Stimulated activated CD4-positive, alpha-beta T cell treated with anti-CD3 and anti-CD28 coated beads, Interleukin-15, amount 100 ng/mL, for 48 hours (primary cell): ENCODE results near the gene CEP85L.
"Not testable (repeated sequence)": the region's sequence is repeated elsewhere in the genome, so short reads cannot be mapped to it uniquely, and the experiment has no call there.

Source experiments
- DNase-seq, 2 donors: peaks; one replicate each; pipeline ENCODE4 v3.0.0-alpha.2; 2020; ENCODE audit warnings: low read depth in 2 of 2

Gene CEP85L

DNA sequence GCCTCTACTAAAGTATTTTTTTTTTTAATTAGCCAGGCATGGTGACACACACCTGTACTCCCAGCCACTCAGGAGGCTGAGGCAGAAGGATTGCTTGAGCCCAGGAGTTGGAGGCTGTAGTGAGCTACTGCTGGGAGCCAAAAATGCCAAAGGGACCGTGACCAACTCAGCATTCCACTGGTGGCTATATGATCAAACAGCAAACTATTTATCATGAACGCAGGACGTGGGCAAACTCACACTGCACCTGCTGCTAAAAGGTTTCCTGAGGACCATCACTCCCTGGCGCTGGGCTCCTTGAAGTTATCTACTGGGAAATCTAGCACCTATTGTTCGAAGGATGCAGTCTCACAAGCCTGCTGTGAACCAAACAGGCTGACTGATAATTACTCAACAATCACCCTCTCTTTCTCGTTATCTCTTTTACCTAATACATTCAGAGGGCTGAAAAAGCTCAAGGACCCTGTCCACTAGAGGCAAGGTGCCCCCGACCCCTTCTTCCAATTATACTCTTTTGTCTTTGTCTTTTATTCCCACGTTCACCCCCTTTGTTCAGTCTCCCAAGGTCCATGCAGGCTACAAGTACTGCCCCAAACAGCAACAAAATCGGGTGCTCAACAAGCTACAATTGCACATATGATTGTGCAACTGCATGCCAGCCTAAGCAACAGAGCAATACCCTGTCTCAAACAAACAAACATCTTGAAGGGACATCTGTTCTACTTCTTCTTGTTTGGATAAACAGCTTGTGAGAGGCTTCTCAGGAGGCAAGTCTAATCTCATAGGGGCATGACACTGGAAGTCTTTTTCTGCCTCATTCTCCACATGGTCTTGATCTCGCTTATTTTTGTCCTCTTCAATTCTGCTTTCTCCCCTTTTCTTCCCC lies 151.0 kb downstream of the CEP85L start:
- no peak for DNase-seq

GRCh38 chr6:118495485-118496280 lies 155.7 kb downstream of the CEP85L start:
- DNase-seq = no peak

- DNase-seq = no peak
These were observed 157.3 kb downstream of the CEP85L start for GRCh38 chr6:118494091-118494490.

GRCh38 chr6:118489990-118490389 lies 161.4 kb downstream of the CEP85L start:
- no peak for DNase-seq

- no peak for DNase-seq
These were observed 162.8 kb downstream of the CEP85L start for GRCh38 chr6:118488631-118489030.

DNA sequence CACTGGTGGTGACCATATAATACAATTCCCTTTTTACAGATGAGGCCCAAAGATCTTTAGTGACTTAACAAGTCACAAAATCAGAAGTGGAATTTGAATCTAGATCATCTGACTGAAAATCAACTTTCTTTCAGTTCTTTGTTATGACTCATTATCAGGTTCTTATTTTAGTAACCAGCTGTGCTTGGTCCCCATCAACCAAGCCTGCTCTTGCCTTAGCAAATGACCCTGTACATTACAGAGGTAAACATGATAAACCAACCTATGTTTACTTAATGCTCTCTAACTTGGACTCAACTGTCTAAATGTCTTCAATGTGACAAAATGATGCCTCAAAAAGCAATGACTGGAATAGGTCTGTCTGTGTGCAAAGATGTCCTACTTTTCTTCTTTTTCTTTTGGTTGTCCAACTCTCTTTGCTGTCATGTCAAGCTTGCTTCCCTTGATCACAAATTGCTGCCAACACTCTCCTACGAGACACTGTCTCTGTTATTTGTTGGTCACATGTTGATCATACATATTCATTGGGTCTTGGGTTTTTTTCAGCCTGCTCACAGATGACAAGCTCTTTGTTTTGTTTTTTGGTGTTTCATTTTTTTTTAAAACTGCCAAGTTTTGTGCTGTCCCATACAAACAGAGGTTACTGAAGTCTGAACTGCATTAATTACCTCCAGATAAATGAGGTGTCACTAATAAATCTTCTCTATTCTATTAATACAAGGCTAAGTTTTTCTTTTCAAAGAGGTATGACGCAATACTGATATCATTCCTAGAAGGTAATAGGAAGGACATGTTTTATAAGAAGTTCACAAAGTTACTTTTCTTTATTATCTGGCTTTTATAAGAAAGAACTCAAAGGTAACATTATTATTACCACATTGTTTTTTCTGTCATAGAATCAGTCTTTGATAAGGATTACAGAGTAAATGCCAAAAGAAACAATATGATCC lies 165.5 kb downstream of the CEP85L start:
- DNase-seq = no peak

- DNase-seq = no peak
These were observed 174.8 kb downstream of the CEP85L start for GRCh38 chr6:118476551-118476950.

GRCh38 chr6:118473266-118473665 lies 178.1 kb downstream of the CEP85L start:
- DNase-seq = no peak

DNA sequence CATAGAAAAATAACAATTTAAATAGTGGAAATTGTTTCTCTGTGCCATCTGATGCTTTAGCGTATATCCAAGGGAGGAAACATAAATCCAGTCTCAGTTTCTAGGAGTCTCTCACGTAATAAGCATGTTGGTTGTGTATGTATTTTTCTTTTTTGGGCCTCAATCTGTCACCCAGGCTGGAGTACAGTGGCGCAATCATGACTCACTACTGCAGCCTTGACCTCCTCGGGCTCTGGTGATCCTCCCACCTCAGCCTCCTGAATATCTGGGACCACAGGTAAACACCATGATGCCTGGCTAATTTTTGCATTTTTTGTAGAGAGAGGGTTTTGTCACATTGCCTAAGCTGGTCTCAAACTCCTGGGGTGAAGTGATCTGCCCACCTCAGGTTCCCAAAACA lies 181.9 kb downstream of the CEP85L start:
- no peak for DNase-seq

DNA sequence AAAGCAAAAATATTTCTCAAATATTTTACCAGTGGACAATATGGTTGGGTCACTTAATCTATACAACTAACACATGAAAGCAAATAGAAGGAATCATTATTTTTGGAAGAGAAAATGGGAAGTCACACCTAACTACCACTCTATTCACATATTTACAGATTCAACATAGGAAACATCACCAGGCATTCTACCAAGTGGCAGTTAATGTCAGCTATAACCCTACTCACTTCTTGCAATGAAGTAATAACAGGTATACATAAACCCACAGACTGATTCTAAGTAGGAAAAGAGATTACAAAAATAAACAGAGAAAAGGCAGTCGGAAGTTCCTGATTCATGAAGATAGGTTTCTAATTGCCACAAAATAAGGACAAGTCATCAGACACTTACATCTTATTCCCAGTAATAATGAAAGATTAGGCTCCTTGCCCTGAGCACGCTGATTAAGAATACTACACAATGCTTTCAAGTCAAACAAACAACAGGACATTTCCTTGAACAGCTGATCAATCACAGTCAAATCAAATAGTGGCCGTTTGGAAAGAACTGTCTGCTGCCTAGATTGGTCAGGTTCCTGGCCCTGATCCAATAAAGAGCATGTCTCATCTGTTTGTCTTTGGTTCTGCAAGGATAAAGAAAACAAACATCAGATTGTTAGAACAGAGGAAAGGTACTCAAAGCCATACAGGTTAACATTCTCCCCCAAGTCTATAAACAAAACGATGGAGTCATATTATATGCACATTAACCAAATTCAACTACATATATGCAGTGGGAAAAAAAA lies 182.5 kb downstream of the CEP85L start:
- no peak for DNase-seq

- no peak for DNase-seq
These were observed 184.2 kb downstream of the CEP85L start for GRCh38 chr6:118467181-118467580.

GRCh38 chr6:118464620-118465019 lies 186.8 kb downstream of the CEP85L start:
- DNase-seq = no peak

DNA sequence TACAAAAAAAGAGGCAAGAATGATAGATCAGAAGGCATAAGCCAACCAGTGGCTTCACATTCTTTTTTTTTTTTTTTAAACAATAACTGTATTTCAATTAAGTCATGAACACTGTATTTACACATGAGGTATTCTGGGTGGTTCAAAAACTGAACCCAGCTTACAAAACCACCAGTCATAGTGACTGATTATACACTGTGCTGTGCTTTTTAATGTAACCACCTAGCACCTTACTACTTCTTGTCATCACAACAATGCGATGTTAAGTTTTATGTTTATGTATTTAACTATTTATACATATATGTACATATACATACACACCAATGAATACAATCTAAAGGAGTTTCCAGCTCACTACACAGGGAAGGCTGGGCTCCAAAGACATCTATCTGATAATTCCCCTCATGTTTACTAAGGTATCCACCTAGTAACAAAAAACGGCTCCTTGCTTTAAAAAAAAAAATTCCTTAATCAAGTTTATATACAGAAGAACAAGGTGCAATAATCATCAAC lies 190.4 kb downstream of the CEP85L start:
- DNase-seq = no peak

- DNase-seq = no peak
These were observed 194.4 kb downstream of the CEP85L start for GRCh38 chr6:118456982-118457381.

- no peak for DNase-seq
These were observed 199.6 kb downstream of the CEP85L start for GRCh38 chr6:118451839-118452238.

- DNase-seq = no peak
These were observed 206.6 kb downstream of the CEP85L start for GRCh38 chr6:118444796-118445195.

- DNase-seq = no peak
These were observed 214.9 kb downstream of the CEP85L start for GRCh38 chr6:118436482-118436881.

GRCh38 chr6:118434147-118434546 lies 217.2 kb downstream of the CEP85L start:
- not testable (repeated sequence) for DNase-seq

DNA sequence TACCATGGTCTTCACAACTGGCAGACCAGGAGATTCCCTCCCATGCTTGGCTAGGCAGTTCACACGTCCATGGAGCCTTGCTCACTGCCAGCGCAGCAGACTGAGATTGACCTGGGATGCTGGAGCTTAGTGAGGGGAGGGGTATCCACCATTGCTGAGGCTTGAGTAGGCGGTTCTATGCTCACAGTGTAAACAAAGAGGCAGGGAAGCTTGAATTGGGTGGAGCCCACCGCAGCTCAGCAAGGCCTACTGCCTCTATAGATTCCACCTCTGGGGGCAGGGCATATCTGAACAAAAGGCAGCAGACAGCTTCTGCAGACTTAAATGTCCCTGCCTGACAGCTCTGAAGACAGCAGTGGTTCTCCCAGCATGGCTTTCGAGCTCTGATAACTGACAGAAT lies 230.1 kb downstream of the CEP85L start:
- not testable (repeated sequence) for DNase-seq
